T-cell (primary cell): ENCODE data around the gene CPA4. TPM values are rescaled to one million over a fixed set of nuclear protein-coding genes. Genes with fewer than 3 reads are reported as not detected.

Experiments used
- ATAC-seq, 4 experiments: fragments of 200-7000 bp in 3 of 4; fragments of 150-1000 bp in 1 of 4; cut with Tn5 transposase; replicated peaks in 1 of 4; 1 replicate in 3 of 4; 2 replicates in 1 of 4; pipeline ENCODE4 v1.10.0; 2021; ENCODE audit warnings: moderate library complexity in 3 of 4, mild to moderate bottlenecking in 2 of 4, moderate number of reproducible peaks in 1 of 4
- CTCF ChIA-PET, 2 donors: fragments of 300-600 bp; sonication (Branson Sonifier 250); formaldehyde crosslinking; loops; one replicate each; lab custom pipeline; 2022; ENCODE audit warnings: antibody characterized with exemption in 2 of 2; lab: Charles Lee
- POLR2A ChIA-PET, 2 donors: fragments of 300-600 bp; sonication (Branson Sonifier 250); formaldehyde crosslinking; loops; one replicate each; lab custom pipeline; 2022; ENCODE audit warnings: antibody characterized with exemption in 2 of 2; lab: Charles Lee
- DNase-seq, 35 experiments: peaks; one replicate each; pipeline versions ENCODE4 v3.0.0 to v3.0.0-alpha.2; 2013 to 2023
- H3K27ac ChIP-seq: one replicate; pipeline ENCODE4 v1.5.1; 2013; ENCODE audit warnings: low read length
- H3K27me3 ChIP-seq, 2 experiments: replicated peaks in 1 of 2; 1 replicate in 1 of 2; 2 replicates in 1 of 2; pipeline versions ENCODE4 v1.6.1 to v1.7.0; 2013; ENCODE audit warnings: low read length in 1 of 2, mixed read lengths in 1 of 2; ENCODE audit not compliant: control insufficient read depth in 2 of 2, insufficient read depth in 2 of 2; ENCODE audit errors: extremely low read depth in 1 of 2
- H3K36me3 ChIP-seq, 2 donors: 1 replicate in 1 of 2; 2 replicates in 1 of 2; pipeline versions ENCODE4 v1.6.1 to v1.7.0; 2013; ENCODE audit warnings: low read length in 1 of 2; ENCODE audit not compliant: control insufficient read depth in 2 of 2, insufficient read depth in 1 of 2; ENCODE audit errors: extremely low read depth in 1 of 2
- H3K4me1 ChIP-seq, 2 experiments: 1 replicate in 1 of 2; 2 replicates in 1 of 2; pipeline versions ENCODE4 v1.6.1 to v1.7.0; 2013; ENCODE audit warnings: low read length in 2 of 2, mixed read lengths in 1 of 2; ENCODE audit not compliant: insufficient read depth in 2 of 2, control insufficient read depth in 1 of 2; ENCODE audit errors: extremely low read depth in 1 of 2
- H3K4me3 ChIP-seq, 2 donors: 1 replicate in 1 of 2; 2 replicates in 1 of 2; pipeline versions ENCODE4 v1.5.1 to v1.7.0; 2013; ENCODE audit warnings: mild to moderate bottlenecking in 2 of 2, low read length in 1 of 2, moderate library complexity in 1 of 2; ENCODE audit not compliant: control insufficient read depth in 1 of 2; ENCODE audit errors: extremely low read depth in 1 of 2
- H3K9me3 ChIP-seq: 2 replicates; pipeline ENCODE4 v1.7.0; 2013
- H3K27ac Mint-ChIP-seq, 2 donors: one replicate each; pipeline ENCODE4 v1.8.0; 2020 to 2021; ENCODE audit warnings: mild to moderate bottlenecking in 2 of 2, mixed read lengths in 2 of 2
- H3K27me3 Mint-ChIP-seq, 2 donors: one replicate each; pipeline ENCODE4 v1.8.0; 2021 to 2022; ENCODE audit warnings: mixed read lengths in 2 of 2
- H3K36me3 Mint-ChIP-seq: one replicate; pipeline ENCODE4 v1.8.0; 2021; ENCODE audit warnings: mixed read lengths
- H3K4me1 Mint-ChIP-seq, 3 donors: one replicate each; pipeline ENCODE4 v1.8.0; 2020 to 2022; ENCODE audit warnings: mixed read lengths in 3 of 3, mild to moderate bottlenecking in 1 of 3
- H3K4me3 Mint-ChIP-seq, 3 donors: one replicate each; pipeline ENCODE4 v1.8.0; 2020 to 2022; ENCODE audit warnings: mild to moderate bottlenecking in 3 of 3, mixed read lengths in 3 of 3, moderate library complexity in 3 of 3
- H3K9me3 Mint-ChIP-seq, 3 donors: one replicate each; pipeline ENCODE4 v1.8.0; 2020 to 2022; ENCODE audit warnings: mixed read lengths in 3 of 3
- WGBS: methylation state at CpG from one replicate; pipeline ENCODE4 v1.1.5; 2013; ENCODE audit warnings: missing lambda C conversion rate; ENCODE audit not compliant: insufficient coverage; 5-methylcytosine and 5-hydroxymethylcytosine counted together
- total RNA-seq, 35 experiments: library from RNA in 6 of 35; stranded (reverse) in 6 of 35; fragments of 120-200 nt in 1 of 35; gene quantifications; one replicate each; pipeline versions ENCODE4 v1.2.1 to v1.2.4 and lab custom pipeline; 2013 to 2026

CPA4 gene
- total RNA-seq, 5 donors from 2014 or later (not counting 1 experiment from before 2014, with no cell fraction given), result 0.23 TPM; not detected in 4

DNA sequence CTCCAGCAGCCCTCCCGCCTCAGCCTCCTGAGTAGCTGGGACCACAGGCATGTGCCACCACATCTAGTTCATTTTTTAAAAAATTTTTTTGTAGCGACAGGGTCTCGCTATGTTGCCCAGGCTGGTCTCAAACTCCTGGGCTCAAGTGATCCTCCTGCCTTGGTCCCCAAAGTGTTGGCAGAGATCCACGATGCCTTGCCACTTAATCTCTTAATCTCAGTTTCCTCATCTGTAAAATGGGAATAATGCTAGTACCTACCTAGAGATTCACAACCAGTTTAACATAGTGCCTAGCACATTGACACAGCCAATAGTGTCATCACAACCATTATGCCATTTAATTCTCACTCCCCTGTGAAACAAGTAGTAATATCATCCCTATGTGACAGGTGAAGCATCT lies 4.8 kb upstream of the CPA4 start:
- Mint-ChIP-seq H3K27me3 (peaks cover 0 to 9% of the 10 kb centered on the region in 2 donors), H3K36me3 (no peaks in the 10 kb centered on the region), H3K4me1 (no peaks in the 10 kb centered on the region), H3K27ac (no peak overlapping the region), H3K4me3 (no peak overlapping the region), H3K9me3 (no peaks in the 10 kb centered on the region)
- H3K4me1 ChIP-seq, result no peaks in the 10 kb centered on the region
- H3K9me3 ChIP-seq, result no peaks in the 10 kb centered on the region
- no peak overlapping the region for H3K27ac ChIP-seq
- no peaks in the 10 kb centered on the region for H3K36me3 ChIP-seq
- ATAC-seq (no peak), DNase-seq (no peak)
- H3K27me3 ChIP-seq, result peaks cover 0 to 3% of the 10 kb centered on the region in 2 experiments
- no peak overlapping the region for H3K4me3 ChIP-seq
- ChIA-PET POLR2A (no interaction called here), CTCF (no interaction called here)
- 90% methylated on average over 4 of the region's 4 CpGs for WGBS

- no peaks in the 10 kb centered on the region for H3K9me3 ChIP-seq
- H3K9me3 Mint-ChIP-seq, result no peaks in the 10 kb centered on the region
- H3K4me1 Mint-ChIP-seq, result no peaks in the 10 kb centered on the region
- no peak overlapping the region for H3K4me3 ChIP-seq
- WGBS, result 78% methylated on average over 5 of the region's 5 CpGs
- ChIA-PET POLR2A (no interaction called here), CTCF (no interaction called here)
- H3K36me3 Mint-ChIP-seq, result no peaks in the 10 kb centered on the region
- DNase-seq (no peak), ATAC-seq (no peak)
- H3K4me1 ChIP-seq, result no peaks in the 10 kb centered on the region
- peaks cover 0 to 3% of the 10 kb centered on the region in 2 experiments for H3K27me3 ChIP-seq
- no peak overlapping the region for H3K27ac Mint-ChIP-seq
- no peaks in the 10 kb centered on the region for H3K36me3 ChIP-seq
- peaks cover 0 to 6% of the 10 kb centered on the region in 2 donors for H3K27me3 Mint-ChIP-seq
- H3K4me3 Mint-ChIP-seq, result no peak overlapping the region
- H3K27ac ChIP-seq, result no peak overlapping the region
Observed at GRCh38 chr7:130288829-130289228, 4.1 kb upstream of the CPA4 start.

DNA sequence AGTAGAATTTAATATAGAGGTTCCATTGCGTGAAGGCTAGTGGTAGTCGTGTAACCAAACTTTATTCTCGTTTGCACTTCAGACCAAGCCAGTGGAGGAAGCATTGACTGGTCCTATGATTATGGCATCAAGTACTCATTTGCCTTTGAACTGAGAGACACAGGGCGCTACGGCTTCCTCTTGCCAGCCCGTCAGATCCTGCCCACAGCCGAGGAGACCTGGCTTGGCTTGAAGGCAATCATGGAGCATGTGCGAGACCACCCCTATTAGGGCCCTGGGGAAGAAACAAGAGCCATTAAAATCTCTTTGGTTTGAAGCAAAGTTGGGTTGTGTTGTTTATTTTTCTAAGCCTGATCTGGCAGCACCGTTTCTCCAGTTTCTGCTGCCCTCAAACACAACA lies 3.5 kb upstream of the CPA4 start:
- DNase-seq (no peak), ATAC-seq (no peak)
- ChIA-PET POLR2A (no interaction called here), CTCF (no interaction called here)
- Histone ChIP-seq H3K9me3 (no peaks in the 10 kb centered on the region), H3K4me3 (no peak overlapping the region), H3K27ac (no peak overlapping the region), H3K36me3 (no peaks in the 10 kb centered on the region), H3K27me3 (peaks cover 0 to 5% of the 10 kb centered on the region in 2 experiments), H3K4me1 (no peaks in the 10 kb centered on the region)
- H3K27ac Mint-ChIP-seq, result no peak overlapping the region
- no peaks in the 10 kb centered on the region for H3K9me3 Mint-ChIP-seq
- no peak overlapping the region for H3K4me3 Mint-ChIP-seq
- H3K36me3 Mint-ChIP-seq, result no peaks in the 10 kb centered on the region
- WGBS, result 96% methylated on average over 5 of the region's 9 CpGs
- no peaks in the 10 kb centered on the region for H3K27me3 Mint-ChIP-seq
- H3K4me1 Mint-ChIP-seq, result no peaks in the 10 kb centered on the region

DNA sequence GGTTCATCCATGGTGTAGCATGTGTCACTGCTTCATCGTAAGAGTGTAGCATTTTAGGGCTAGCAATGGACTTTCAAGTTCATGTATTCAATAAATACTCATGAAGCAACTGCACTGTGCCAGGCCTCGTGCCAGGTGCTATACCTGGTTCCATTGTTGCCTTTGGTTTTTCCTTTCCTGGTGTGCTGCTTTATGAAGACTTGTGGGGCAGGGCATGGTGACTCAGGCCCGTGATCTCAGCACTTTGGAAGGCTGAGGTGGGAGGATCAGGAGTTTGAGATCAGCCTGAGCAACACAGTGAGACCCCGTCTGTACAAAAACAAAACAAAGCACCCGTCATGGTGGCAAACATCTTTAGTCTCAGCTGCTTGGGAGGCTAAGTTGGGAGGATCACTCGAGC lies 2.2 kb upstream of the CPA4 start:
- Histone ChIP-seq H3K27me3 (peaks cover 0 to 6% of the 10 kb centered on the region in 2 experiments), H3K9me3 (no peaks in the 10 kb centered on the region), H3K27ac (no peak overlapping the region), H3K4me3 (no peak overlapping the region), H3K36me3 (no peaks in the 10 kb centered on the region), H3K4me1 (no peaks in the 10 kb centered on the region)
- Mint-ChIP-seq H3K9me3 (no peaks in the 10 kb centered on the region), H3K4me3 (no peak overlapping the region), H3K27me3 (no peaks in the 10 kb centered on the region), H3K36me3 (no peaks in the 10 kb centered on the region), H3K4me1 (no peaks in the 10 kb centered on the region), H3K27ac (no peak overlapping the region)
- CTCF ChIA-PET, result no interaction called here
- no peak for DNase-seq
- no peak for ATAC-seq
- POLR2A ChIA-PET, result interaction anchor here in 1 of 2 donors (0.6 kb wide), 1 partner anchor 52 kb away, joined by 3 read pairs; no protein-coding TSS in a partner anchor
- 79% methylated on average over 4 of the region's 6 CpGs for WGBS

- no peaks in the 10 kb centered on the region for H3K27me3 Mint-ChIP-seq
- POLR2A ChIA-PET, result no interaction called here
- no peaks in the 10 kb centered on the region for H3K36me3 Mint-ChIP-seq
- H3K4me3 ChIP-seq, result no peak overlapping the region
- H3K4me1 ChIP-seq, result no peaks in the 10 kb centered on the region
- H3K9me3 Mint-ChIP-seq, result no peaks in the 10 kb centered on the region
- no peak for DNase-seq
- no peak overlapping the region for H3K27ac ChIP-seq
- H3K4me3 Mint-ChIP-seq, result no peak overlapping the region
- no peaks in the 10 kb centered on the region for H3K36me3 ChIP-seq
- WGBS, result 58% methylated on average over 2 of the region's 8 CpGs
- no peak for ATAC-seq
- H3K27me3 ChIP-seq, result peaks cover 0 to 10% of the 10 kb centered on the region in 2 experiments
- CTCF ChIA-PET, result interaction anchor here in 1 of 2 donors (0.6 kb wide), 1 partner anchor 464 kb away, joined by 3 read pairs; no protein-coding TSS in a partner anchor
- H3K4me1 Mint-ChIP-seq, result no peaks in the 10 kb centered on the region
- H3K9me3 ChIP-seq, result no peaks in the 10 kb centered on the region
- no peak overlapping the region for H3K27ac Mint-ChIP-seq
Observed at GRCh38 chr7:130293521-130293920, 560 bp downstream of the CPA4 start.

- Mint-ChIP-seq H3K4me3 (no peak overlapping the region), H3K27me3 (no peaks in the 10 kb centered on the region), H3K9me3 (no peaks in the 10 kb centered on the region), H3K4me1 (no peaks in the 10 kb centered on the region), H3K36me3 (no peaks in the 10 kb centered on the region), H3K27ac (no peak overlapping the region)
- ChIA-PET CTCF (no interaction called here), POLR2A (no interaction called here)
- Histone ChIP-seq H3K9me3 (no peaks in the 10 kb centered on the region), H3K36me3 (no peaks in the 10 kb centered on the region), H3K27me3 (peaks cover 0 to 10% of the 10 kb centered on the region in 2 experiments), H3K4me1 (no peaks in the 10 kb centered on the region), H3K27ac (no peak overlapping the region), H3K4me3 (no peak overlapping the region)
- ATAC-seq (no peak), DNase-seq (no peak)
- 38% methylated on average over 5 of the region's 5 CpGs for WGBS
Observed at GRCh38 chr7:130294314-130294713, 1.4 kb downstream of the CPA4 start.
